Cardiac fibroblast (primary cell): ENCODE measurements around the gene SPATA13.

Experiments used
- DNase-seq, 2 donors: peaks; one replicate each; pipeline versions ENCODE4 v3.0.0 to v3.0.0-alpha.2; 2010; ENCODE audit warnings: low read depth in 2 of 2
- H3K4me3 ChIP-seq, 2 donors: replicated peaks in 1 of 2; 1 replicate in 1 of 2; 2 replicates in 1 of 2; pipeline ENCODE4 v1.5.1; 2011; ENCODE audit warnings: low read depth in 2 of 2, low read length in 2 of 2, mild to moderate bottlenecking in 2 of 2, moderate library complexity in 1 of 2
- CTCF ChIP-seq: IDR thresholded peaks from one replicate; pipeline ENCODE4 v1.5.1; 2011; ENCODE audit warnings: low read depth, mild to moderate bottlenecking, low read length, inconsistent platforms

The SPATA13 gene

DNA sequence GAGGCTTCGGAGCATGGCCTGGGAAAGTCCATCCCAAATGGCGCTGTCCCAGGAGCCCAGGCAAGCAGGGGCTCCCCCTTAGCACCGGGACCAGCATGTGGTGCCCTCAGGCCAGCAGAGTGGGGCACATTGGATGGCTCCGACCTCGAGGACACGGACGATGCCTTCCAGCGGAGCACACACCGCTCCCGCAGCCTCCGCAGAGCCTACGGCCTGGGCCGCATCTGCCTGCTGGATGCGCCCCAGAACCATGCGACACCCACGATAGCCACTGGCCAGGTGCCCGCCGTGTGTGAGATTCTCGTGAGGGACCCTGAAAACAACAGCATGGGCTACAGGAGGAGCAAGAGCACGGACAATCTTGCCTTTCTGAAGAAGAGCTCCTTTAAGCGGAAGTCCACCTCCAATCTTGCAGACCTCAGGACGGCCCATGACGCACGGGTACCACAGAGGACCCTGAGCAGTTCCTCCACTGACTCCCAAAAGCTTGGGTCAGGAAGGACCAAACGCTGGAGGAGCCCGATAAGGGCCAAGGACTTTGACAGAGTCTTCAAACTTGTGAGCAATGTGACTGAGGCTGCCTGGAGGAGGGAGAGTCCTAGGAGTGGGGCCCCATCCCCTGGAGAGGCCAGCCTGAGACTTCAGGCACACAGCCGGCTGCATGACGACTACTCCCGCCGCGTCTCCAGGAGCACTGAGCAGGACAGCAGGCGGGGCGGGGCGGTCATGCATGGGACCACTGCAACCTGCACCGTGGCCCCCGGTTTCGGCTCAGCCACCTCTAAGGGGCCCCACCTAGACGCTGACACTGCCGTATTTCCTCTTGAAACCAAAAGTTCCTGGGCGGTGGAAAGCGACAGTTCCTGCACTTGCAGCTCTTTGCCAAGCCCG is 63.1 kb downstream of the SPATA13 start:
- TF ChIP-seq CTCF, result no peak
- no peak overlapping the region for H3K4me3 ChIP-seq
- no peak for DNase-seq

GRCh38 chr13:24224232-24224680 is 63.7 kb downstream of the SPATA13 start:
- H3K4me3 ChIP-seq, result no peak overlapping the region
- DNase-seq, result no peak
- no peak for TF ChIP-seq CTCF

DNA sequence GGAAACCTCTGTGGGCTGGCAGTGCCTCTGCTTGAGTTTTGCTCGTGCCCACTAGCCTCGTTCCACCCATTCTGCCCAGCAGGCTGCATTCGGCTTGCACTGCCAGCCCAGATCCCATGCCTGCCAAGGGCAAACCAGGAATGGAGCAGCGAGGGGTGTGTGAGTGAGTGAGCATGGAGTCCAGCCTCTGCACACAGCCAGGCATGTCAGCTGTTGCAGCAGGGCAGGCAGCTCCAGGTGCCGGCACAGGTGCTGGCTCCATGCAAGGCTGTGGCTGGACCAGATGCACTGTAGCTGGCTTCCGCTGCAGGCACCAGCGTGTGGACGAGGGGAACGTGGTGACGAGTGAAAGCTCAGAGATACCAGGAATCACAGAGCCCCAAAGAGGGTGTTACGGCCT is 64.5 kb downstream of the SPATA13 start:
- no peak for TF ChIP-seq CTCF
- no peak overlapping the region for H3K4me3 ChIP-seq
- DNase-seq, result no peak

GRCh38 chr13:24225930-24226329 is 65.4 kb downstream of the SPATA13 start:
- TF ChIP-seq CTCF, result no peak
- no peak overlapping the region for H3K4me3 ChIP-seq

GRCh38 chr13:24226762-24227161 is 66.2 kb downstream of the SPATA13 start:
- no peak for TF ChIP-seq CTCF

More at GRCh38 chr13:24225930-24226329, 65.4 kb downstream of the SPATA13 start:
- no peak for DNase-seq

GRCh38 chr13:24228852-24229458 is 68.4 kb downstream of the SPATA13 start:
- TF ChIP-seq CTCF, result peak; percentile 89
- H3K4me3 ChIP-seq, result no peak overlapping the region
- peak; percentile 81 to 85 for DNase-seq

More at GRCh38 chr13:24226762-24227161, 66.2 kb downstream of the SPATA13 start:
- DNase-seq, result no peak
- no peak overlapping the region for H3K4me3 ChIP-seq
